GM18507 (cell line): ENCODE data around the gene HAL.
A peak's percentile ranks its signal among the peaks of the same experiment; 100 is the strongest.

Experiments used
- DNase-seq: peaks from one replicate; pipeline ENCODE4 v3.0.0; 2011; ENCODE audit warnings: low read depth; ENCODE audit not compliant: insufficient read length; ENCODE audit errors: extremely low spot score
- FAIRE-seq: peaks from 2 replicates; lab custom pipeline; 2011; peaks lifted over from hg19 to GRCh38; lab: Jason Lieb, UNC

Gene HAL

DNA sequence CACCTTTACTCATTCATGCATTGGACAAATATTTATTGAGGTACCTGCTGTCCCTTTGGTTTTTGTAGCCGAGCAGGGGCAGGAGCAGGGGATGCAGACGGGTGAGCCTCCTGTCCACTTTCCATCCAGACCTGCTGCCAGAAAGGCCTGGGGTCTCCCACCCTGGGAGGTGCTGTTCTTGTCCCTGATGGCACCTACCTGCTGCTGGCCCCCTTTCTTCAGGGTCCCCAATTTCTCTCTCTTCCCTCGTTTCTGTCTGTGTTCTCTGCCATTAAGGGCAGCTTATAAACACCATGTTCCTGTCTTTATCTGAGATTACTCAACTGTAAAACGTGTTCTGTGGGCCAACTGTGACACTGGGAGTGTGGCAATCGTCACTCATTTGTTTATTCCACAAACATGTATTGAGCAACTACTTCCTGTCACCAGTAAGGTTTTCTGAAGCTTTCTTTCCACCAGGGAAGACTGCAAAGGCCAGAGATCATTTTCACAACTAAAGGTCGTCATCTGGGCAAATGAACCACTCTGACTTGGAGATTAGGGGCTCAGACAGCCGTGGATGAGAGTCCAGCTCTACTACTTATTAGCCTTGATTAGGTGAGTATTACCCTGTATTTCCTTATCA, at the start of gene HAL:
Gene HAL (minus strand): TSS at position 311 of the 625 bp plus-strand sequence. CDS start 434 bp downstream, outside the sequence.
- FAIRE-seq = no peak
- no peak for DNase-seq

- no peak for FAIRE-seq
- no peak for DNase-seq
These were observed 49.4 kb upstream of the HAL start for GRCh38 chr12:96045566-96045965.

DNA sequence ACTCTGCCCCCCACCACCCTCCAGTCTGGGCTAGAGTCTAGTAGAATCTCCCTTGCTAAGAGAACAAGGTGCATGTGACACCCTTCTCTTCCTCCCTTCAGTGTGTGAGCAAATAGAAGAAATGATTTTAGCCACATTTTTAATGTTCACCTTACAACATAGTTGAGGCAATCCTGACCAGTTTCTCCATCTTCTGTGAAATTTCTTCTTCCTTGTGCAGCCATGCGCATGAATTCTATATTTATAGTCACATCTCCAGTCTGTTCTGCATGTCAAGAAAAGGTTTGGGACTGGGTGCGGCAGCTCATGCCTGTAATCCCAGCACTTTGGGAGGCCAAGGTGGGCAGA, 48.8 kb upstream of the HAL start:
- DNase-seq = no peak
- no peak for FAIRE-seq

- peak; percentile 51 for FAIRE-seq
- DNase-seq = no peak
These were observed 48.1 kb upstream of the HAL start for GRCh38 chr12:96044017-96044942.

GRCh38 chr12:96041181-96041580, 45.0 kb upstream of the HAL start:
- no peak for DNase-seq
- no peak for FAIRE-seq

DNA sequence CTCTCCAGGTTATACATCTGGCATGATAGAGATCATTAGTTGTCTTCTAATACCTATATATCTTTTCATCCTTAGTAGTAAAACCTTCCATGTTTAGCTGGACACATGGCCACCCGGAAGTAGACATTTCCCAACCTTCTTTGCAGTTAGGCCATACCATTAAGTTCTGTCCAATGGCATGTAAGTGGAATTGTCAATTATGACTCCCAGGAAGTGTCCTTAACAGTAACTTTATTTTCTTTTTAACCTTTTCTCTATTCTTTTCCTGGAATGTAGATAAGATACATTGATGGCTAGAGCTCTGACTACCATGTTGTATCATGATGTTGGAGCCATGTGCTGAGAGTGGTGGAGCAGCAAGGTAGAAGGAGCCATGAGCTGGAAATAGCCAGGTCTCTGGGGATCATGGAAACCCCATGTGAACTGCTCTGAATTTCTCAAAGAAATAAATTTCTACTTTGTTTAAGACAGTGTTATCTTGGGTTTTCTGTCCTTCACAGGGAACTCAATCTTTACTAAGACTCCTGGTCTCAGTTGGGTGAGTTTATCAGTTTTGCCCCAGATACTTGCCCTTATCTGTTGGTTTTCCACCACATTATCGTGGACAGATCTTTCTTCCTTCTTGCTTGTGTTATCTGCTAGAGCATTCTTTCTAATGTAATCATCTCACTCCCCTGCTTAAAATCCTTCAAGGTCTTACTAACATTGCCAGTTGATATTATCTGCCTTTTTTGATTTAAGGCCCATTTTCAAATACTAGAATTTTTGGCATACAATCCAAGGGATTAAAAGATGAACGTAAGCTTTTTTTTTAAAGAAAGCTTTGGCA, 44.4 kb upstream of the HAL start:
- FAIRE-seq (no peak), DNase-seq (no peak)

DNA sequence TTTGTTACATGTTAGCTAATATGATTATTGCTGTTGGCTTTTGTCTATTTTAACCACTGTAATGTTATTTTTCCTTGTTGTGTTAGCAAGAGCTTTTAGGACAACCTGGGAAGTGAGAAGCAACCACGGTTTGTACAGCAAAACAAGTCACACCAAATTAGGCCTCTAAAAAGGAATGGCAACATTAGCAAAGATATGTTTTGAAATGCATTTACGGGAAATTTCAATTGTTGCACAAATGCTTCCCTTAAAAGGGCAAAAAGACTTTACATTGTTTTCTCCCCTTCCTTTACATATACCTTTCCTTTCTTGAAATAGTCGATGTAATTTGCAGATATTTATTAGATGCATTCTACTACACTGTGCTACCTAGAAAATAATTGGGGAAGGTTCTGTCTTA, 43.4 kb upstream of the HAL start:
- DNase-seq (no peak), FAIRE-seq (no peak)

DNA sequence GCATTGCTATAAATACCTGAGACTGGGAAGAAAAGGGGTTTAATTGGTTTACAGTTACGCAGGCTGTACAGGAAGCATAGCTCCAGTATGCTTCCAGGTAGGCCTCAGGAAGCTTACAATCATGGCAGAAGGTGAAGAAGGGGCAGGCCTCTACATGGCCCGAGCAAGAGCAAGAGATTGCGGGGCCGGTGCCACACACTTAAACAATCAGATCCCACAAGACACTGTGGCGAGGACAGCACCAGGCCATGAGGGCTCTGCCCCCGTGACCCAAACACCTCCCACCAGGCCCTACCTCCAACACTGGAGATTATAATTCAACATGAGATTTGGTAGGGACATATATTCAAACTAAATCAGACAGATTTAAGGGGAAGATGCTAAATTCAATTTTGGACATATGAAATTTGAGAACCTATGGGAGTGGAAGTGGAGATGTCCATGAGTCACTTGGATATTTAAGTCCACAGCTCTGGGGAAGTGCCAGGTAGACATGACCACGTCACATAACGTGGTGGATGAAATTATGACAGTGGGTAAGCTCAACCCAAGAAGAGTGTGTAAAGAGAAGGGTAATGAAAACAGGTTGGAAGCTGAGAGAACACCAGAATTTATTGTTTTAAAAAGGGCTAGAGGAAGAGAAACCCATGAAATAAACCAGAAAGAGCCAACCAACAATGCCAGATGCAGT, 40.8 kb upstream of the HAL start:
- FAIRE-seq = no peak
- no peak for DNase-seq

DNA sequence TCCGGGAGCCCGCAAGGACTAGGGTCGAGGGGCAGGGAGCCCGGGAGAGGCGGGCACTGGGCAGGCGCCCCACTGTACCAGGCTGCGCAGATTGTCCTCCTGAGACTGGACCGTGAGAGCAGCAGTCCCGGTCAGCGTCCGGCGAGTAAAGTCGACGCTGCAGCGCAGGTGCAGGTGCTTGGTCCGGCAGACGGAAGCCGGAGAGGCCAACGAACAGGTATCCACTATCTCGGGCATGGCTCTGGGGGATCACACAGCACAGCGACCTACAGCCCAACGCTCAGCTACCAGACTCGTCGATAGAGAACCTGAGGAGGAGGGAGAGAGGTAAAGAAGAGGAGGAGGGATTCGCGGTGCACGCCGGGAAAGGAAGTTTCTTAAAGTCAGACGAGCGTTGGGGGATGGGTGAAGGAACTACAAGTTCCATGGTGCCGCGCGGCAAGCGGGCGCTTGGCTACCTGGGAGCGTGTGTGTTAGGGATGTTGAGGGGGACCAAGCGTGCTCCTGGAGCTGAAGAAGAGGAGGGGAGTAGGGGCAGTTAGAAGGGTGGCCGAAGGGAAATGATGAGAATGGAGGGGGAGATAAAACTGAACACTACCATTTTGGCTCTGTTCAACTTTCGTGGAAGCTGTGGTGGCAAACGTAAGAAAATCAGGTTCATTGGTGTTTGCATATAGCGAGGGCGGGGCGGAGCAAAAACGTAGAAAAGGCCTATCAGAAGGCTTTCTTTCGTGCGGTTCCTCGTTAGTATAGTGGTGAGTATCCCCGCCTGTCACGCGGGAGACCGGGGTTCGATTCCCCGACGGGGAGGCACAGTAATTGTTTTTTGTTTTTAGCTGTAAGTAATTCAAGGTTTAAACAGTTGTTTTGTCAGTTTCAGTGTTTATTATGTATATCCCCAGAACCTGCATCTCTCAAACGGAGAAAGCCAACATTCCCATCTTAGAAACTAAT, 39.4 kb upstream of the HAL start, which contains the start of gene LTA4H:
Gene LTA4H (minus strand): TSS at position 305 of the 954 bp plus-strand sequence. CDS start 68 bp downstream, at position 237.
- peak; percentile 98 for FAIRE-seq
- peak; percentile 88 for DNase-seq

- no peak for FAIRE-seq
- DNase-seq = no peak
These were observed 38.6 kb upstream of the HAL start for GRCh38 chr12:96034621-96035282.

DNA sequence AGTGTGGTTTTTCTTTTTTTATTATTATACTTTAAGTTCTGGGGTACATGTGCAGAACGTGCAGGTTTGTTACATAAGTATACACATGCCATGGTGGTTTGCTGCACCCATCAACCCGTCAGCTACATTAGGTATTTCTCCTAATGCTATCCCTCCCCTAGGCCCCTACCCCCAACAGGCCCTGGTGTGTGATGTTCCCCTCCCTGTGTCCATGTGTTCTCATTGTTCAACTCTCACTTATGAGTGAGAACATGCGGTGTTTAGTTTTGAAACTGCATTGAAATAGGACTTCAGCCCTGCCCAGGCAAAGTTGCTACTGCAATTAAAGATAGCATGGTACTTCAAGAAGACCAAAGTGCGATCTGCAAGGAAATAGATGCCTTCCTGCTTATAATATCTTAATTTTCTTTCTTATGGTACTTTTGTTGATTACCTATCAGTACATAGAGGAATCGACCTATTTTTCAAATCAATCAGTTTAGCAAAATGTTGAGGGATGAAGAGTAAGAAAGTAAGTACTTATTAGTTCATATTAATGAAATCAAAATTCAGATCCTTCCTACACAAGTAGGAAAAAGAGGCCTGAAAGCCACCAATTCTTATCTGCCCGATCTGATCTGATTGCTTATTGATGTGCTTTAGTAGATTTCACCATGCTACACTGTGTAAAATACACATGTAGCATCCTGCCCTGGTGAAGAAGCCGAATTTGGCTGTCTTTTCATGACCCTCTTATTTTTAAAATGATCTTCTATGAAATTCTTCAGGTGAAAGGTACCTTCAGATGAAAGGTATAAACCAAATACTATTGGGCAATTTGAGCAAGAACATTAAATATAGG, 37.6 kb upstream of the HAL start:
- DNase-seq = no peak
- no peak for FAIRE-seq

- FAIRE-seq = no peak
These were observed 33.7 kb upstream of the HAL start for GRCh38 chr12:96029826-96030225.

GRCh38 chr12:96028538-96028937, 32.4 kb upstream of the HAL start:
- DNase-seq (no peak), FAIRE-seq (no peak)

More at GRCh38 chr12:96029826-96030225, 33.7 kb upstream of the HAL start:
- no peak for DNase-seq

DNA sequence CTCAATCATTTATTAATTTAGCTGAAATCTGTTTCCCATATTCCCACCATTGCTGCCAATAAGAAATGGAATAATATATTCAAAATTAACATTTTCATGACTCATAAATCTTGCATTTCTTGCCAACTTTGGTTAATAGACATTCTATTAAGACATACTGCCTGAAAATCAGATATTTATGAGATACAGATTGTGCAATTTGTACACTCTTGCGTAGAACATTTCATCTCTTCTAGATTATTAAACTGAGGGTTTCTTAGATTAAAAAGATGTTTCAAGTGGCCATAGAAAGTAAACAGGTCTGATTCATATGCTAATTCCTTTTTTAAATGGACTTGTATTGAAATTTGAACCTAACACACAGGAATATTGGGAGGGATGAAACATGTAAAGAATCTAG, 30.2 kb upstream of the HAL start:
- FAIRE-seq (no peak), DNase-seq (no peak)

- DNase-seq (no peak), FAIRE-seq (no peak)
These were observed 29.4 kb upstream of the HAL start for GRCh38 chr12:96025518-96025917.

- peak; percentile 81 for FAIRE-seq
- no peak for DNase-seq
These were observed 24.3 kb upstream of the HAL start for GRCh38 chr12:96020314-96021003.
